CD4-positive, alpha-beta T cell treated with Interleukin-17A for 4 hours (primary cell): ENCODE measurements around the gene CREB3L2.

ENCODE experiments used
- DNase-seq: peaks from one replicate; pipeline ENCODE4 v3.0.0-alpha.2; 2020; ENCODE audit warnings: mixed read lengths

The CREB3L2 gene

DNA sequence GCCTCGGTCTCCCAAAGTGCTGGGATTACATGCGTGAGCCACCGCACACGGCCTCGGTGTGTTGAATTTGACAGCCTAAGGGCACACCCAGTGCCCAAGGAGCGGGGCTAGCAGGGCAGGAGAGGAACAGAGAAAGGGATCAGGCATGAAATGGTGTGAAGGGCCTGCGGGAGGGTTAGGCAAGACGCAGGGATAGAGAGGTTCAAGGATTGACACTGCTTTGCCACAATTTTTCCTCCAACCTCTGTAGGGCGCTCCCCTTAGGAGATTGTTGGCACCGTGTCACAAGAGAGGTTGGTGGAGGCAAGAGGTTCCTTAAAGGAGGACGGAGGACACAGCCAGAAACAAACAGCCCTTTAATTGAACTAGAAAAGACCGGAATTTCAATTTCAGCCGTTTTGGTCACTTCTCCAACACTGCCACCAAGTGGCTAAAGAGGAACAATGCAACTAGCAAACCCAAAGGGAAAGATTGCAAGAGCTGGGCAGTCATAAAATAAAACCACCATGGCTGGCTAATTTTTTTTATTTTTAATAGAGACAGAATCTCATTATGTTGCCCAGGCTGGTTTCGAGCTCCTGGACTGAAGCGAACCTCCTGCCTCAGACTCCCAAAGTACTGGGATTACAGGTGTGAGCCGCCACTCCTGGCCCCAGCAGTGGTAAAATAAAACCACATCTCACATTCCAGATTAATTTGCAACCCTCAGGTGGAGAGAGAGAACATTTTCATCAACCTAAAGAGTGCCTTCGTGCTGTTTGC is 6.9 kb upstream of the CREB3L2 start:
- peak; percentile 39 for DNase-seq

DNA sequence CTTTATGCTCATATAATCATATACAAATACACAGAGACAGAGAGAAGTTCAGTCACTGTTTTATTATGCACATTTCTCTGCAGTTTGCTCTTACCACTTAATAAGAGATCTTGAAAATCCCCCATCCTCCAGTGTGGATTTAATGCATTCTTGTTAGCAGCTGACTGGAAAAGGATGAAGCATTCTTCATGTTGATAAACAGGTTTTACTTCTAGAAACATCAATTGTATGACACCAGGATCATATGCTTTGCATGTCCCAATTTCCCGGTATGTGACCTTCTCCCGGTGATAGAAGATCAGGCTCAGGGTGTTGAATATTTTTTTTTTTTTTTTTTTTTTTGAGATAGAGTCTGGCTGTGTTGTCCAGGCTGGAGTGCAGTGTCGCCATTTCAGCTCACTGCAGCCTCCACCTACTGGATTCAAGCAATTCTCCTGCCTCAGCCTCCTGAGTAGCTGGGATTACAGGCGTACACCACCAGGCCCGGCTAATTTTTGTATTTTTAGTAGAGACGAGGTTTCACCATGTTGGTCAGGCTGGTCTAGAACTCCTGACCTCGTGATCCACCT is 6.2 kb upstream of the CREB3L2 start:
- no peak for DNase-seq

DNA sequence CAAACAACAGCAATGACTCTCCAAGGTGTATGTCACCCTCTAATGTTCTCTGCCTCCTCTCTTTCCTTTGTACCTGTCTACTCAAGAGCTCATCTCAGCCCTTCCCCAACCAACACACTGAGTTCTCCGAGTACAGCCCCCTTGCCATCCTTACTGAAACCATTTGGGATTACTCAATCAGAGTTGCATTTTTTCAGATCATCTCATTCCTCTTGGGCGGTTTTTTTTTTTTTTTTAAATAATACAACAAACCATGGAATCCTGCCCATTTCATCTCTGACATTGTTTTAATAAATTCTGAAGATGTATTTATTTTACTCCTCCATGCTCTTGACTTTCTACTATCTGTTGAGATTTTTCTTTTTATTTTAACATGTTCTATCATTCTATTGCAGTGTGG is 4.2 kb upstream of the CREB3L2 start:
- DNase-seq = no peak

DNA sequence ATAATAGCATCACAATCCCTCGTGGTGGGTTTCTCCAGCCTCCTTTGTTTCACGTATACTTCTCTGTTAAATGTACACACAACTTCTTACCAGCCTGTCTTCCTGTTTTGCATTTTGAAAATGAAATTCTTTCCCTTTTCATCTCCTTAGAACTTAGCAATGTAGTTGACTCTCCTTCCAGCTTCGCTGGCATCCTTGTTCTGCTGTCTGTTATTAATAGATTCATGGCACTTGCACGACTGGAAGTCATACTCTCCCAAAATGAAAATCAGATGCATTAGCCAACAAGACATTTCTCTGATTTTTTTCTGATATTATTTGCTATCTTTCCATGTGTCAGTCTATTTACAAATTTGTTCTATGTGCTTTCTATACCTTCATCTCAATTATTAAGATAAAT is 3.0 kb upstream of the CREB3L2 start:
- DNase-seq = no peak

DNA sequence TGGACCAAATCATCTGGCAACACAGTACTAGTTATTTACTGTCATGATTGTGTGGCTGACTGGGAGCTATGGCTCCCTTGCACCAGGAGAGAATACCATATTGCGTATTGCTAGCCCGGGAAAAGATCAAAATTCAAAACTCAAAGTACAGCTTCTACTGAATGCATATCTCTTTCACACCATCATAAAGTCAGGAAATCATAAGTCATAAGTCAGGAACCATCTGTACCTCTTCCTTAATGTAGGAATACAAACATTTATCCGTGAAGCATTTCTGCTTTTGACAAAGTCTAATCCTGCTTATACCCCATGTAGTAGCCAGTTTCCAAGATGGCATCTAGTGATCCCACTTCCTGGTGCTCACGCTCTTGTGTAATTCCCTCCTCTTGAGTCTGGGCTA is 2.2 kb upstream of the CREB3L2 start:
- no peak for DNase-seq

DNA sequence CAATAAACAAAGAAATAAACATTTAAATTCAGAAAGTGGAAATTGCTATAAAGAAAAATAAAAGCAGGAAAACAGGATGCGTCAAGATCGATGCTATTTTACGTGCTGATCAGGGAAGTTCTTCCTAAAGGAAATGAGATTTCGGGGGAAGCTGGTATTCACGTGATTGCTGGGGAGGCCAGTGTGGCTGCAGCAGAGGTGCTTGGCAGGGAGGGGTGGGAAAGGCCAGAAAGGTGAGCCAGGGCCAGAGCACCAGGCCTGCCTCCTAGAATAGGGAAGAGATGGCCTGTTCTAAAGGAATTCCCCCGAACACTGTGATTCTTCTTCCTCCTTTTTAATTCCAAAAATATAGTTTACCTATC is 923 bp upstream of the CREB3L2 start:
- DNase-seq = no peak

DNA sequence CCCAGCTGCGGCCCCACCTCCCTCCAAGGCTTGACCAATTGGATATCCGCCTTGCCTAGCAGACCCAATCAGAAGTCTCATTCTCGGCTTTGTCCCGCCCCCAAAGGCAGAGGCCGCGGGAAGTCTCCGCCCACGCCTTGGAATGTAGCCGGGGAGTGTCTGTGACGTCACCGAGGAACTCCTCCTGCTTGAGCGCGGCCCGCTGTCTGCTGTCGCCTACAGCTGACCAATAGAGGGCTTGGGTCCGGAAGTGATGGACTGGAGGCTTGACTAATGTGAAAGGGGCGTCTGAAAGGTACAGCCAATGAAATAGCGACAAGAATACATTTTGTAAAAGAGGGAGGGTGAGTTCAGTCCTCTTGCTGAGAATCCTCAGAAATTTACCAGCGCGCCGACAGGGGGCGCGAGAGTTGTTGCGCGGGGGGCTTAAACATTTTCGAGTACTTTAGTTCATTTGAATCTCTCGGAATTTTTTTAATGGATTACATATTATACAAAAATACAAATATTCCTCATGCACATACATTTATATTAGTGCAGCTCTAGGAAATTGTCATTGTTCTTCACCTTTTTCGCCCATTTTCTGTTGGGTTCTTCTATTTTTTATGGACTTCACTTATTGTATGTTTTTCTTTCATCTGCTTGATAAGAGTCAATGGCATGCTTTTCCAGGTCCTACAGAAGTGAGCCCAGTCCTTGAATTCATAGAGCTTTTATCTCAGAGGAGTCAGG is 376 bp upstream of the CREB3L2 start:
- DNase-seq = peak; percentile 98

DNA sequence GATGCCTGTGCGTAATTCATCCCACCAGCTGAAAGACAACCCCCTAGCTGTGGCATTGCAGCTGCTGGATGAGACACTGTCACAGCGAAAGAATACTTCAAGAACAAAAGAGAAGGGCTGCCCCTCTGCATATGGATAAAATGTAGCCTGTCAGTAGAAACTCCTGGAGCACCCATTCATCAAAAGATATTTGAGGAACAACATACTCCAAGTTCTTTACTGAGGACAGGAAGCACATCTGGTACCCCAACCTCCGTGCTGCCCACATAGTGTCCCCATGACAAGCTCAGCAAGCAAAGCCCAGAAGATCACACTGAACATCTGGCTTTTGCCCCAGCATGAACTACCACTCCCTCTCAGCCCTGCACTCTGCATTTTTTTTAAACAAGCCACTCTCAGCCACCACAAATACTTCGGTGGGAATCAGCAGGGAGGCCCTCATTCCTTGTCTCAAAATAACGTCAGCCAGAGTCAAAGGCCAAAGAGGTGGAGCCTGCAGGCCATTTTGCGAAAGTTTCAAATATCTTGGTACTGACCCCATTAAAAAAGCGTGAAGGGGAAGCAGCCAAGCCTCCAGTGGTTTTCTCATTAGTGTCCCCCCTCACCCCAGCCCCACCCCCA is 1.7 kb downstream of the CREB3L2 start:
- no peak for DNase-seq

DNA sequence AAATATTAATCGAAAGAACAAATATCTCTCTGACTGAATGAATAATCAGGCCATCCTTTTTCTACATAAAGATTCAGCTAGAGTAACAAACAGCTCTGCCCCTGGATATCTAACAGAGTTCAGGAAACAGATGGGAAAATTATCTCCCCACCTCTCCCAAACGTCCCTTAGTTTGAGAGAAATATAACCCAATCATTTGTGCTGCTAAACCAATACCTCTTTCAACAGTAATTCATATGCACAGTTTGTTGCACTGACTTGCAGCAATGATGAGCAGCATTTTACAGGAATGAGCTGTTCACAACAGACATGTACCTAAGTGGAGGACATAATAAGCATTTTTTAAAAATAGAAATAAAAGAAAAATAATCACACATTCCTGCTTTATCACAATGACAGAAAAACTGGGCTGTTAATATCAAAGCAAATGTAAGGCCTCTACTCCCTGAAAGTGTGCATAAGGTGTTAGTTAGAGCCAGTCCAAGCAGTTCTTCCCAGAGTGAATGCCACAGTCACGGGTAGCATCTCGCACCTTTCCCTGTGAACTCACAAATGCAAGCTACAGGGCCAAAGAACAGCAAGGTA is 2.3 kb downstream of the CREB3L2 start:
- DNase-seq = no peak

DNA sequence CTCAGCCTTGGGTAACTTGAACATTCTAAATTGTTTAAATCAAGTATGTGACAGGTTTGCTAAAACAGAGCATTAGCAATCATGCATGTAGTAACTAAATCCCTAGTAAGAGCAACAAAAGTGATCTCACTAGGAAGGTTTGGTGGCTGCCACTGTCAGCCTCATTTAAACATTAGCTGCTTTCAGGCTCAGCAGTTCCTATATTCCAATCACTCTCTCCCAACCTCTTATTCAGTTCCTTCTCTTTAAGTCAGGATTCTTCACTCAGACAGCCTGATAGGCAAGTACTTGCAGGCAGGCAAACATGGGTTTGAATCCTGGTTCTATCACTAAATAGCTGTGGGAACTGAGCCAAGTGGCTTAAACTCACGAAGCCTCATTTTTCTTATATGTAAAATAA is 3.6 kb downstream of the CREB3L2 start:
- no peak for DNase-seq

DNA sequence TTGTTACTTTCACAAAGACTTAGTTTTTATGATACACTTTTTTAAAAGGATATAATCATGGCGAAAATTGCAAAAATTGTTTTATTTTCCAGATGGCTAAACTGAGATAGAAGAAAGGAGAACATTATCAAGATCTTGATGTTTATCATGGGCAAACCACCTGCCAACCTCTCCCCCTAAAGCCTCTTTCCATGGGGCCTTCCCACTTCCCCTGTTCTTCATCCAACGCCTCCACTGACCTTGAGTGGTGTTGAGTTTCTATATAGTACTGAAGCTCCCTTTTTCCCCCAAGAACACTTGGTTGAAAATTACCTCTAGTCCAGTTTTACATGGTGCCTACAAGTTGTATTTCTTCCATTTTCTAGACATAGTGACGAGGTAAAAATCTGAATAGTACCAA is 5.0 kb downstream of the CREB3L2 start:
- DNase-seq = no peak

DNA sequence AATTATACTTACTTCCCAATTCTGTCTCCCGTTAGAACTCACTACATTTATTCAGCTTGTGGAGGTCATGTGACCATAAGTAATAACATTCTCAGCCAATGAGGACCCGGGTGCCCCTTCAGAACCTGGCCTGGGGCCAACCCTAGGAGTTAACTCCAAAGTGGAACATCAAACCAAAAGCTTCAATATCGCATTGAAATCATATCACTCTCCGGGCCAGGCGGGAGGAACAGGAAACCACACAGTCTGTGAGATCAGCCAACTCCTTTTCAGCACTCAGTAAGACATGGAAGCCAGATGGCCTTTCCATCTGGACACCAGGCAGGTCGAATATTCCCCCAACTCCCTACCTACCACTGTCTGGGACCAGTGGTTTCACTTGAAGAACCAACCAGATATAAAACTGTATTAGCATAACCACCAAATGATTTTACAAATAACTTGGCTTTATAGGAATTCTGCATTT is 5.5 kb downstream of the CREB3L2 start:
- DNase-seq = no peak

DNA sequence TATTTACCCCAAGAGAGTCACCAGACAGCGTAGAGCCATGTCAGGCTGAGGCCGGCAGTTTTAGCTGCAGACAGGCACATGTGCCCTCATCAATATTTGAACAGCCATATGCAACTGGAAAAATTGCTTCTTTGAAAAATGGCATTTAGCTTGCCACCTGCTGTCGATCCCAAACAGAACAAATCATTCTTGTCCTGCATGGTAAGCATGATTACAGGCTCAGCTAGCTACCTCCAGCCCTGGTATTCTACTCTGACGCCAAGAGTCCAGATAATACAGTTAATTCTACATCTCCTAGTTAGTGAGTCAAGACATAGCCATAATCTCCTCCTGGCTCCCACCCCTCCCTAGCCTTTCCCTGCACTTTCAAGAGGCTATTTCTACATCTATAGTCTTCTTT is 7.7 kb downstream of the CREB3L2 start:
- DNase-seq = no peak

DNA sequence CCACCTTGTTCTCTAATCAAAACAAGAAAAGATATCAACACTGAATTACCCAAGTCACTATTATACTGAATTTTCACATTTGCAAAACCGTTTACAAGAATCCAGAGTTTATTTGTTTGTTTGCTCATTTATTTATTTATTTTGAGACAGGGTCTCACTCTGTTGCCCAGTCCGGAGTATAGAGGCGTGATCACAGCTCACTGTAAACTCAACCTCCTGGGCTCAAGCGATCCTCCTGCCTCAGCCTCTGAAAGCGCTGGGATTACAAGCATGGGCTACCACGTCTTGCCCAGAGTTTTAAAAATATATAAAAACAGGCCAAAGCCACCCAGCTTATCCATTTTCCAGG is 8.5 kb downstream of the CREB3L2 start:
- no peak for DNase-seq

DNA sequence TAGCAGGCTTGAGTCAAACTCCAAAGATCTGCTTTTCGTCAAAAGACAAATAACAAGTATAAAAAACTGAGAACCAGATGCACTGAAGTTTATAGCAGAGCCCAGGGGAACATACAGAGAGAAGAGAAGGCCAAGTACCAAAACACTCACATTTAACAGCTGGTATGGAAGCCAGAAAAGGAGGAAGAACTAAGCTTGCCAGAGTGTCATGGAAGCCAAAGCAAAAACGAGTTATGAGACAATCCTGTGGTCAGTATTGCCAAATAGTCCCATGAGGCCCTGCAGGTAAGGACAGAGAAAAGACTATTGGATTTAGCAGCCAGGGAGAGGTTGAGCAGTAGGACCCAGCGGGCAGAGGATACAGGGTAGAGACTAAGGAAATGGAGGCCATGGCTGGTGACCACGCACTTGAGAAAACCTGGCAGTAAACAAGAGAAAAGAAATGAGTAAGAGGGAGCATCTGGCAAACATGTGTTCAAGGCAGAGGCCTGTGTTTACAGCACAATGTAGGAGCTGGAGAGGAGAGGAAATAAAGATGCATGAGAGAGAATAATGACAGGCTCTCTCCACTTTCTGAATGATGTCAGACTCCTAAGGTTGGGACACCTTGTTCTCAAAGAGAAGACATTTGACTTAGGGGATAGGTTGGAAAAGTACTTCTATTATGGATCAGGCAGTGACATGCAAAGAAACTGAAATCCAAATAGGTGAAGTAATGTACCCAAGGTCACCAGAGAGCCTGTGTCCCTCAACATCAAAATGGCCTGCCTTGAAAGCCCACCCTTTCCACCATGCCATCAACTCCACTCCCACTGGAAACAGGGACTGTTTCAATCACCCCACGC is 9.1 kb downstream of the CREB3L2 start:
- no peak for DNase-seq

DNA sequence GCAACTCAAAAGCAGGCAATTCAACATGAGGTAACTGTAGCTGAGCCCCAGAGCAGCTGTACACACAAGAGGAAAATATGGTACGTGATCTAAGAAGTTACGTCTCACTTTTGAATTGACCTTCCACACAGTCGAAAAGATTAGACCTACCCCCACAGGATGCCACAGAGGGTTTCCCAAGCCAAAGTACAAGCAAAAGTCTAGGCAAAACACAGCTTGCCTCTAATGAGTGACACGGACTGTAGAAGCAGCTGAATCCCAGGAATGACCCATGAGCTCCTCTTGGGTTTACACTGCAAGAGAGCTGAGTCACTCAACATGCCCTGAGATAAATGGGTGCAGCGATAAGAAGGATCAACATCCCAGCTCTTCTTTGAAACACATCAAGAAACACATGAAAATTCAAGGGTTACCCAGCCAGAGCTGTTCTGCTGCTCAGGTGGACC is 9.8 kb downstream of the CREB3L2 start:
- DNase-seq = no peak

DNA sequence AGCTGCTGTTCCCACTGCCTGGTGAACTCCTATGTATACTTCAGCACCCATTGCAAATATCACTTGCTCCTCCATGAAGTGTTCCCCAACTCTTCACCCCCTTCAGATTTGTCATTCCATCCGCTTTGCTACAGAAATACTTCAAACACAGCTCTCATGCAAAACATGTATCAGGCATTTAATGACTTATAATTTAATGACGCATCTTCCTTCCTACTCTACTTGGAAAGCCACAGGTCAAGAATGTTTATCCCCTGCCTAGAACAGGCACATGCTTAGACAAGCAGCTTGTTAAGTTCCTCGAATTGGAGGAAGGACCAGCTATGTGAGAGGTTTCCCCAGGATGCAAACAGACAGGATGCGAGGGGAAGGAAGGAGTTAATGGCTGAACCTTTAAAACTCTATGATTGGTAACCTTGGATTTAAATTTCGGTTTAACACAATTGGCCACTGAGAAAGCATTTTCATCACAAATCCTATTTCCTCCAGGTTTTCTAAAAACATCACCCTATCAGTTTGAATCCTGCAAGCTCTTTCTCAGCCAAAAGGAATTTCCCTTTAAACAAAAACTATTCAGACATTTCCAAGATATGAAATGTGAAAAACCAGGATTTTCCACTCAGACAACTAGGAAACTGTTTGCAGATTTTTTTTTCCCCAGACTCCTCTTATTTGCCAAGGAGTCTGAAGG is 11.5 kb downstream of the CREB3L2 start:
- DNase-seq = no peak

DNA sequence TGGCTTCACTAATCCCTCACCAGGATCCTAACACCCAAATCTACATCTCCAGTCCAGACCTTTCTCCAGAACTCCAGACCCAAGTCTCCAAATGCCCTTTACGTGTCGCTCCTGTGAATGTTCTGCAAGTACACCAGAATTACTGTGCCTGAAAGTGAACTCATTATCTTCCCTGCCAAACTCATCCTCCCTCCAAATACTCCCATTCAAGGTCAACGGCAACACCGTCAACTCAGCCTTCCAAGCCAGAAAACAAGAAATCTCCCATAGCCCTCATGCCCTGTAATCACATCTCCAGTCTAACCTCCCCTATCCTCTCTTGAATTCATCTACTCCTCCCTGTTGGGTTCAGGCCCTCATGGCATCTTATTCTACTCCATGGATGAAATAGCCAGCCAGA is 12.3 kb downstream of the CREB3L2 start:
- no peak for DNase-seq

DNA sequence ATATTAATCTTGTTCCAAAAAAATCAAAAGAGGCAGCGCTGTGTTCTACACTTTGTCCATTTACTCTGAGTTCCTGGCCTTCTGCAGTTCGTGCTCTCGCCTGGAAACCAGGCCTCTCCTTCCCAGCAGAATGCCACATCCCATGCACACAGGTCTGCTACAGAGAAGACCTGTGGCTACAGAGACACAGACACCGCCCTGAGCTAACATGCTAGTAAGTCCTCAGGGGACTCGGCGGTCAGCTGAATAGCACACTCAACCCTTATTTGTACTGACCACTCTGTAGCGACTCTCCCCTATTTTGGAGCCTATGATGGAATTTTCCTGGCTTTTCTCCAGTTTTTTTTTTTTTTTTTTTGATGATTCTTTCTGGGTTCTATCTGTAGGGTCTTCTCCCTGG is 12.8 kb downstream of the CREB3L2 start:
- DNase-seq = no peak

DNA sequence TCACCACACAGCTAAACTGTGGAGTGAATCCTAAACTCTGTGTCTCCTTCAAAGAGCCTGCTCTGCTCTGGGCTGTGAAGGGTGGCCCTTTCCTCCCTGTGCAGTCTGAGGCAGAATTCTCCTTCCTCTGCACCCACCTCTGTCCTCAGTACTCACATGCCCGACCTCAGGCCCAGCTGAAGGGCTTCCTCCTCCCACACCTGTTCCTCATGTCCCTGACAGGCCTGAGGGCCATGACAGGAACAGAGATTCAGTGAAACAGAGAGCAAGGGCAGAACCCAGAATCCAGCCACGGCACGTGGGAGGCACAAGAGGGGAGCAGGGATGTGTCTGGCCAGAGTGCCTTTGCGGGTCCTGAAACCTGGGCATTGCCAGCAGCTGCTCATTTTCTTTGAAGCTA is 13.9 kb downstream of the CREB3L2 start:
- no peak for DNase-seq

DNA sequence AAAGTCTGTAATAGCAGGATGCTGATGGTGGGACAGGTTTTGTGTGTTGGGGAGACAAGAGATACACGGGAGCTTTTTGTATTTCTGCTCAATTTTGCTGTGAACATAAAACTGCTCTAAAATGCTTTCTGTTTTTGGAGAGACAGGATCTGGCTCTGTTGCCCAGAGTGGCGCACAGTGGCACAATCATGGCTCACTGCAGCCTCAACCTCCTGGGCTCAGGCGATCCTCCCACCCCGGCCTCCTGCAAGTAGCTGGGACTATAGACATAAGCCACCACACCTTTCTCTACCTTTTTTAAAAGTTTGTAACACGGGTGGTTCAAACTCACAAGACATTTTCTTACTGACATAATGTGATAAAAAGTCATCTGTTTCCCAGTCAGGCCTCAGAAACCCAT is 14.3 kb downstream of the CREB3L2 start:
- DNase-seq = no peak

DNA sequence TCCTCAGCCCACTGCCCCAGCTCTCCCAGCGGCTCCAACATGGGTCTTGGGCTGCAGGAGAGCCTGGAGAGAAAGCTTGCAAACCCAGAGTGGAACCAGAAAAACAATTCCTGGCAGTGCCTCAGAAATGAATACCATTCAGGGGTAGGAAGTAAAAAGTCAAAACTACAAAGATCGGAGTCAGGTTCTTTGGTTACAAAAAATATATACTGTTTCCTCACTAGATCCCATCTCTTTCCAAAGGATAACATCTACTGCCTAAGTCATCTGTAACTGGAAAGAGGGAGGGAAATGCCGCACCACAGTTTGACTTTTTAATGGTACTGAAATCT is 14.9 kb downstream of the CREB3L2 start:
- DNase-seq = no peak
